Endothelial cell of umbilical vein (primary cell): ENCODE results near the gene SLC27A4. TPM values are rescaled to one million over a fixed set of nuclear protein-coding genes. Genes with fewer than 3 reads are reported as not detected.

Experiments used
- BruUV-seq: library from RNA; stranded (reverse); fragments of 400-500 nt; replicated peaks from 2 replicates; lab custom pipeline; 2021; lab: Mats Ljungman, UMichigan
- CTCF ChIA-PET: fragments of 300-600, 350-600 bp; sonication (Branson Sonifier 250); formaldehyde crosslinking; loops from one replicate; lab custom pipeline; 2021; ENCODE audit warnings: antibody characterized with exemption, inconsistent platforms; lab: Charles Lee
- POLR2A ChIA-PET: fragments of 300-600, 350-600 bp; sonication (Branson Sonifier 250); formaldehyde crosslinking; loops from one replicate; lab custom pipeline; 2021; ENCODE audit warnings: antibody characterized with exemption, inconsistent platforms; lab: Charles Lee
- DNase-seq: peaks from one replicate; pipeline ENCODE4 v3.0.0-alpha.2; 2011; ENCODE audit warnings: low read depth, low spot score
- FAIRE-seq: peaks from 2 replicates; lab custom pipeline; 2011; peaks lifted over from hg19 to GRCh38; lab: Jason Lieb, UNC
- H2AFZ ChIP-seq: 2 replicates; pipeline ENCODE4 v1.6.0; 2012; ENCODE audit warnings: low read depth, low read length, control low read depth, inconsistent platforms
- H3K27ac ChIP-seq: 2 replicates; pipeline ENCODE4 v1.5.1; 2011; ENCODE audit warnings: low read depth, mild to moderate bottlenecking, control low read depth, low read length, moderate library complexity; ENCODE audit not compliant: insufficient read depth
- H3K27me3 ChIP-seq, 2 experiments: 2 replicates each; pipeline versions ENCODE4 v1.6.0 to v1.6.1; 2011; ENCODE audit warnings: low read length in 2 of 2, mixed read lengths in 1 of 2; ENCODE audit not compliant: control insufficient read depth in 2 of 2, insufficient read depth in 2 of 2
- H3K36me3 ChIP-seq, 2 experiments: 2 replicates in 1 of 2; 3 replicates in 1 of 2; pipeline ENCODE4 v1.5.1; 2011; ENCODE audit warnings: low read length in 2 of 2, mild to moderate bottlenecking in 1 of 2, moderate library complexity in 1 of 2; ENCODE audit not compliant: control insufficient read depth in 2 of 2, insufficient read depth in 2 of 2; ENCODE audit errors: extremely low read depth in 1 of 2
- H3K4me1 ChIP-seq: 3 replicates; pipeline ENCODE4 v1.5.1; 2011; ENCODE audit warnings: mild to moderate bottlenecking, low read length; ENCODE audit not compliant: control insufficient read depth, insufficient read depth; ENCODE audit errors: extremely low read depth
- H3K4me2 ChIP-seq: 2 replicates; pipeline ENCODE4 v1.6.1; 2011; ENCODE audit warnings: low read length, control low read depth, mixed read lengths; ENCODE audit not compliant: insufficient read depth
- H3K4me3 ChIP-seq, 3 experiments: fragments of 200-600 bp in 1 of 3; sonication (generic), shearing (Covaris generic) in 1 of 3; replicated peaks in 1 of 3; 2 replicates each; pipeline ENCODE4 v1.5.1; 2011 to 2016; ENCODE audit warnings: control low read depth in 3 of 3, low read length in 3 of 3, mild to moderate bottlenecking in 2 of 3, inconsistent platforms in 1 of 3, low read depth in 1 of 3, moderate library complexity in 1 of 3; ENCODE audit not compliant: insufficient read depth in 1 of 3
- H3K79me2 ChIP-seq: 2 replicates; pipeline ENCODE4 v1.6.0; 2012; ENCODE audit warnings: low read length, inconsistent platforms; ENCODE audit not compliant: control insufficient read depth, insufficient read depth
- H3K9ac ChIP-seq: replicated peaks from 2 replicates; pipeline ENCODE3; 2011; ENCODE audit warnings: low read length, control low read depth; ENCODE audit not compliant: insufficient read depth; ENCODE audit errors: extremely low read depth
- H3K9me1 ChIP-seq: replicated peaks from 3 replicates; pipeline ENCODE4 v1.6.0; 2011; ENCODE audit warnings: mild to moderate bottlenecking, low read length; ENCODE audit not compliant: control insufficient read depth, insufficient read depth; ENCODE audit errors: extremely low read depth
- H3K9me3 ChIP-seq: replicated peaks from 2 replicates; pipeline ENCODE4 v1.5.1; 2012; ENCODE audit warnings: low read length, inconsistent platforms; ENCODE audit not compliant: control insufficient read depth, insufficient read depth
- H4K20me1 ChIP-seq: replicated peaks from 2 replicates; pipeline ENCODE3; 2011; ENCODE audit warnings: mild to moderate bottlenecking, low read length; ENCODE audit not compliant: control insufficient read depth, insufficient read depth; ENCODE audit errors: extremely low read depth
- CTCF ChIP-seq, 2 donors: IDR thresholded peaks; 1 replicate in 1 of 2; 2 replicates in 1 of 2; pipeline ENCODE4 v1.5.1; 2011; ENCODE audit warnings: low read length in 2 of 2, mild to moderate bottlenecking in 2 of 2, moderate library complexity in 2 of 2, control low read depth in 1 of 2, inconsistent platforms in 1 of 2, low read depth in 1 of 2; ENCODE audit not compliant: insufficient read depth in 1 of 2; ENCODE audit errors: extremely low read depth in 1 of 2
- GATA2 ChIP-seq: IDR thresholded peaks from 2 replicates; pipeline ENCODE4 v1.7.0; 2011; ENCODE audit warnings: low read depth, mild to moderate bottlenecking, moderate library complexity, mixed read lengths, low read length; ENCODE audit not compliant: insufficient read length, insufficient read depth
- MYC ChIP-seq: IDR thresholded peaks from one replicate; pipeline ENCODE4 v1.6.1; 2011; ENCODE audit warnings: mild to moderate bottlenecking, low read depth, low read length
- POLR2A ChIP-seq: IDR thresholded peaks from 2 replicates; pipeline ENCODE4 v1.6.1; 2012; ENCODE audit warnings: low read depth, mild to moderate bottlenecking, control low read depth, low read length
- POLR2AphosphoS5 ChIP-seq: IDR thresholded peaks from 2 replicates; pipeline ENCODE4 v1.6.1; 2012; ENCODE audit warnings: low read depth, mild to moderate bottlenecking, control low read depth, low read length, moderate library complexity; ENCODE audit not compliant: insufficient read depth
- dilution Hi-C: fragments of 300-500 bp; cut with MboI; formaldehyde crosslinking; loops from one replicate; pipeline ENCODE4 v1.15.0; 2019; ENCODE audit warnings: low sequenced_read_pairs; ENCODE audit not compliant: extremely low pct_ligation_motif_present
- intact Hi-C: fragments of 100-400 bp; cut with micrococcal nuclease; formaldehyde crosslinking; loops from one replicate; pipeline ENCODE4 v1.10.0; 2022
- polyA plus RNA-seq, 4 experiments: library from polyadenylated mRNA; depleted of rRNA in 3 of 4; stranded (reverse) in 3 of 4; unstranded in 1 of 4; fragments of >200 nt; gene quantifications; 2 replicates each; pipeline versions ENCODE4 v1.2.1 to v1.2.3, GENCODE V29; 2011 to 2012; ENCODE audit warnings: missing spikeins in 1 of 4
- total RNA-seq: library from RNA; stranded (reverse); gene quantifications from 2 replicates; pipeline ENCODE4 v1.2.3, GENCODE V29; 2021

Gene SLC27A4
- total and polyA plus RNA-seq, 2 donors (not counting 3 experiments of a cell fraction or from before 2014, with no cell fraction given), result 29.9 to 35.0 TPM

GRCh38 chr9:128371630-128372117, 31.3 kb downstream of the SLC27A4 start:
- Histone ChIP-seq H3K9me1 (no peaks in the 10 kb centered on the region), H3K4me1 (peaks cover 17% of the 10 kb centered on the region), H3K27ac (peak overlapping the region; percentile 82), H3K27me3 (no peaks in the 10 kb centered on the region), H4K20me1 (no peaks in the 10 kb centered on the region), H2AFZ (peak overlapping the region; percentile 86), H3K9me3 (no peaks in the 10 kb centered on the region), H3K4me3 (peak overlapping the region; percentile 72 to 95 (median 87)), H3K4me2 (peak overlapping the region; percentile 68), H3K79me2 (peaks cover 44% of the 10 kb centered on the region), H3K9ac (peak overlapping the region; percentile 87), H3K36me3 (peaks cover 0 to 3% of the 10 kb centered on the region in 2 experiments)
- FAIRE-seq (no peak), DNase-seq (peak; percentile 37)
- TF ChIP-seq POLR2A (no peak), GATA2 (no peak), CTCF (IDR thresholded peaks at IDR 0.05; ENCODE audit: extremely low read depth in 1 of 2, insufficient read depth in 1 of 2, low read depth in 1 of 2, low read length in 2 of 2) (no peak)
- dilution Hi-C loops (no loop called here), intact Hi-C loops (loop anchor here (1.0 to 2.0 kb wide), 3 partner anchors 41 to 85 kb away; partner anchors contain the start of genes COQ4, ODF2 and TRUB2)
- ChIA-PET CTCF (interaction anchor here (1.0 to 3.8 kb wide), 11 partner anchors 9 to 153 kb away, joined by 3 to 50 read pairs (median 6); partner anchors contain the start of gene CERCAM), POLR2A (interaction anchor here (0.6 to 1.7 kb wide), 4 partner anchors 10 to 352 kb away, joined by 3 to 8 read pairs (median 5); partner anchors contain the start of genes SPTAN1 and ZDHHC12)
- BruUV-seq, result TSS peak; percentile 79

GRCh38 chr9:128372188-128372641, 31.9 kb downstream of the SLC27A4 start:
- H3K36me3 ChIP-seq, result peaks cover 0 to 3% of the 10 kb centered on the region in 2 experiments
- H3K79me2 ChIP-seq, result peaks cover 48% of the 10 kb centered on the region
- no TSS peak for BruUV-seq
- no peaks in the 10 kb centered on the region for H3K9me3 ChIP-seq
- dilution Hi-C loops, result no loop called here
- H3K4me3 ChIP-seq, result peak overlapping the region in 2 of 3 experiments; percentile 87 to 95
- H4K20me1 ChIP-seq, result no peaks in the 10 kb centered on the region
- FAIRE-seq (no peak), DNase-seq (peak; percentile 60)
- no peaks in the 10 kb centered on the region for H3K9me1 ChIP-seq
- no peak overlapping the region for H2AFZ ChIP-seq
- H3K4me2 ChIP-seq, result peak overlapping the region; percentile 68
- no peaks in the 10 kb centered on the region for H3K27me3 ChIP-seq
- intact Hi-C loops, result no loop called here
- H3K4me1 ChIP-seq, result peaks cover 17% of the 10 kb centered on the region
- H3K27ac ChIP-seq, result peak overlapping the region; percentile 82
- CTCF ChIA-PET, result interaction anchor here (1.8 to 3.8 kb wide), 5 partner anchors 10 to 48 kb away, joined by 4 to 50 read pairs (median 10); partner anchors contain the start of gene CERCAM
- POLR2A ChIA-PET, result interaction anchor here (1.7 kb wide), 1 partner anchor 180 kb away, joined by 6 read pairs; the partner anchor contains the start of gene SPTAN1
- TF ChIP-seq POLR2AphosphoS5 (no peak), MYC (peak; percentile 19)
- peak overlapping the region; percentile 87 for H3K9ac ChIP-seq
